Activated CD4-positive, alpha-beta T cell treated with anti-CD3 and anti-CD28 coated beads, Interleukin-2, amount 50 U/mL, for 1 hour (primary cell): ENCODE measurements around the gene GTPBP4.
"Not testable (repeated sequence)": the region's sequence is repeated elsewhere in the genome, so short reads cannot be mapped to it uniquely, and the experiment has no call there.

ENCODE experiments used
- DNase-seq: peaks from one replicate; pipeline ENCODE4 v3.0.0-alpha.2; 2020

Gene GTPBP4

DNA sequence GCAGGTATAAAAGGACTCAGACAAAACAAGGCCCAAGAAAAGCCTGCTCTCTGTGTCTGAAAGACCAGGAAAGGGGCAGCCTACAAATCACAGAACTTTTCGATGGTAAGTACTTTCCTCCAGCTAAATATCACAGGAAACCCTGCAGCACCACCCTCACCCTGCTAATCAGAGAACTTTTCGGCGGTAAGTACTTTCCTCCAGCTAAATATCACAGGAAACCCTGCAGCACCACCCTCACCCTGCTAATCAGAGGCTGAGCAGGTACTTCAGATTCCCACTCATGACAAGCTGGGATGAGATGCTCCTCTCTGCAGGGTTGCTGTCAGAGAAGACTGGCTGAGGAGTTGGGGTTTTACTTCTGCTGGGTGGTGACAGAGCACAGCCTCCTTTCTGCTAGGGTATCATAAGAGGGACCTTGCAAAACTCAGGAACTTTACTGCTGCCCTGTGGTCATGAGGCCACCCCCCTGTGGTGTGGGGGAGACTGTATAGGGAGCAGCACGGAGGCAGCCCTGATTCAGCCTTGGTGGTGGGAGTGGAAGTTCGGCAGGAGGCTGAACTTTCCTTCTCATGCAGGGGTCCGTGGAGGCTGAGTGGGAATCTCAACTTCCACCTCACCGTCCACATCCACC lies 75.1 kb downstream of the GTPBP4 start:
- peak; percentile 11 for DNase-seq

DNA sequence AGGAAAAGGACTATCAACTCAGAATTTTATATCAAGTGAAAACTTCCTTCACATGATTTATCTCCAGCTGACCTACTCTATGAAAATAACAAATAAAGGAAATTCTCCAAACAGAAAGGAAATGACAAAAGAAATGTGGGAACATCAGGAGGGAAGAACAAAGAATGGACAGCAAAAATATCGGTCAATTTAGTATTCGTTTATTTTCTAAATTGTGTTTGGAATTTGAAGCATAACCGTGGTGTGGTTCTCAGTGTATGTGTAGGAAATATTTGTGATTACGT lies 76.7 kb downstream of the GTPBP4 start:
- no peak for DNase-seq

DNA sequence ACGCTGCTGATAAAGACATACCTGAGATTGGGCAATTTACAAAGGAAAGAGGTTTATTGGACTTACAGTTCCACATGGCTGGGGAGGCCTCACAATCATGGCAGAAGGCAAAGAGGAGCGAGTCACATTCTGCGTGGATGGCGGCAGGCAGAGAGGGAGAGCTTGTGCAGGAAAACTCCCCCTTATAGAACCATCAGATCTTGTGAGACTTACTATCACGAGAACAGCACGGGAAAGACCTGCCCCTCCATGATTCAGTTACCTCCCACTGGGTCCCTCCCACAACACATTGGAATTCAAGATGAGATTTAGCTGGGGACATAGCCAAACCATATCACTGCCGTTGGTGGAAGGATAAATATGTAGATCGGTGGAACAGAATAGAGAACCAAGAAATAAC lies 78.5 kb downstream of the GTPBP4 start:
- DNase-seq: not testable (repeated sequence)

DNA sequence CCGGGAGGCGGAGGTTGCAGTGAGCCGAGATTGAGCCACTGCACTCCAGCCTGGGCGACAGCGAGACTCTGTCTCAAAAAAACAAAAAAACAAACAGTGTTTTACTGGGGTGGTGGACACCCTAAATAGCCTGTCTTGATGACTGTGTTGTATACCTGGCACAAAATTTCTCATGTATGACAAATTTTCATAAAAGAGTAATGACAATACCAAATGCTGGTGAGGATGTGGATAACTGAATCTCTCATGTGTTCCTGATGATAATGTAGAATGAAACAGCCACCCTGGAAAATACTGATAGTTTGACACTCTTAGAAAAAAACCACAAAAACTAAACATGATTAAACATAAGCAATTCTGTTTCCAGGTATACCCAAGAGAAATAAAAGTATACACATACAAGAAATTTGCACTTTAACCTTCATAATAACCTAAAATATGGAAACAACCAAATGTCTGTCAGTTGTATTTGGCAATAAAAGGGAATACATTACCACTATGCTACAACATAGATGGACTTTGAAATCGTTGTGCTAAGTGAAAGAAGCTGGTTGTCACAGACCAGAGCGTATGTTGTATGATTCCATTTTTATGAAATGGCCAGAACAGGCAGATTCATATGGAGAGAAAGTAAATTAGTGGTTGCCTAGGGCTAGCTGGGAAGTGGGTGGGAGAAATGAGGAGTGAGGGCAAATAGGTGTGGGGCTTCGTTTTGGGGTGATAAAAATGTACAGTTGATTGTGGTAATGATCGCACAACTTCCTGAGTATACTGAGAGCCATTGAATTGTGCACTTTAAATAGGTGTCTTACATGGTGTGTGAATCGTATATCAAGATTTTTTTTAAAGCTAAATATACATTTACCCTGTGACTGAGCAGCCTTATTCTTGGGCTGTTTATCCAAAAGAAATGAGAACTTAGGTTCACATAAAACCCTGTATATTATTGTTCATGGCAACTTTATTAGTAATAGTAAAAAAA lies 80.4 kb downstream of the GTPBP4 start:
- DNase-seq: no peak
